K562 (cell line): ENCODE measurements around the gene SEMA4G. TPM values are rescaled to one million over a fixed set of nuclear protein-coding genes. Genes with fewer than 3 reads are reported as not detected.

Source experiments
- BRF2 ChIP-seq: IDR thresholded peaks from 3 replicates; pipeline ENCODE4 v1.6.1; 2011; ENCODE audit warnings: borderline replicate concordance, mild to moderate bottlenecking; ENCODE audit not compliant: insufficient read length, insufficient read depth
- CREM ChIP-seq: IDR thresholded peaks from 2 replicates; pipeline ENCODE4 v1.6.1; 2014; ENCODE audit warnings: antibody characterized with exemption, low read depth
- DIDO1 ChIP-seq: fragments of 450-650 bp; IDR thresholded peaks from 2 replicates; pipeline ENCODE4 v1.6.1; 2016; ENCODE audit warnings: low read depth, missing biosample characterization, missing genetic modification characterization
- FOXJ2 ChIP-seq: fragments of 200-800 bp; sonication (Bioruptor generic); IDR thresholded peaks from 2 replicates; pipeline ENCODE4 v1.6.1; 2016; ENCODE audit warnings: missing genetic modification characterization, missing compliant biosample characterization
- HBP1 ChIP-seq: fragments of 450-650 bp; formaldehyde crosslinking; IDR thresholded peaks from 2 replicates; pipeline ENCODE4 v1.4.0; 2022; ENCODE audit warnings: missing genetic modification characterization
- IRF2 ChIP-seq: sonication (generic); formaldehyde crosslinking; IDR thresholded peaks from 2 replicates; pipeline ENCODE4 v1.8.1; 2022; ENCODE audit warnings: mild to moderate bottlenecking, missing genetic modification reagents
- L3MBTL2 ChIP-seq: fragments of 450-650 bp; IDR thresholded peaks from 2 replicates; pipeline ENCODE4 v1.6.1; 2016; ENCODE audit warnings: mild to moderate bottlenecking, moderate library complexity
- MAZ ChIP-seq, 2 experiments: fragments of 450-650 bp in 1 of 2; sonication (generic) in 1 of 2; formaldehyde crosslinking; IDR thresholded peaks in 1 of 2; conservative IDR thresholded peaks in 1 of 2; 2 replicates each; pipeline versions ENCODE4 v1.4.0 to v1.5.0; 2020; ENCODE audit warnings: mild to moderate bottlenecking in 1 of 2, missing genetic modification reagents in 1 of 2
- NONO ChIP-seq, 2 experiments: fragments of 200-400 bp in 1 of 2; fragments of 450-650 bp in 1 of 2; formaldehyde crosslinking in 1 of 2; IDR thresholded peaks; 2 replicates each; pipeline ENCODE4 v1.6.1; 2017; ENCODE audit warnings: low read depth in 2 of 2, mild to moderate bottlenecking in 2 of 2, moderate library complexity in 2 of 2, low read length in 1 of 2
- TEAD1 ChIP-seq, 2 experiments: fragments of 450-650 bp in 1 of 2; sonication (generic) in 1 of 2; formaldehyde crosslinking; IDR thresholded peaks; 2 replicates each; pipeline versions ENCODE4 v1.4.0 to v1.8.0; 2020 to 2022; ENCODE audit warnings: mild to moderate bottlenecking in 2 of 2, missing genetic modification reagents in 1 of 2
- ZHX1 ChIP-seq: fragments of 150-350 bp; conservative IDR thresholded peaks from 2 replicates; pipeline ENCODE4 v1.6.1; 2014; ENCODE audit warnings: low read length
- ZNF140 ChIP-seq: fragments of 250-450 bp; sonication (Bioruptor Pico); IDR thresholded peaks from 2 replicates; pipeline ENCODE4 v1.8.0; 2021; ENCODE audit warnings: moderate library complexity, mild to moderate bottlenecking, inconsistent platforms
- ZNF217 ChIP-seq: sonication (generic); formaldehyde crosslinking; IDR thresholded peaks from 2 replicates; pipeline ENCODE4 v1.8.0; 2022; ENCODE audit warnings: mild to moderate bottlenecking, missing genetic modification reagents
- ZNF23 ChIP-seq: fragments of 250-450 bp; sonication (Bioruptor Pico); IDR thresholded peaks from 2 replicates; pipeline ENCODE4 v1.4.0; 2020; ENCODE audit warnings: mild to moderate bottlenecking
- ZNF282 ChIP-seq: sonication (generic); formaldehyde crosslinking; IDR thresholded peaks from 2 replicates; pipeline ENCODE4 v1.8.1; 2023; ENCODE audit warnings: missing genetic modification reagents
- ZNF445 ChIP-seq: fragments of 250-450 bp; sonication (Bioruptor Pico); IDR thresholded peaks from 2 replicates; pipeline ENCODE4 v1.4.0; 2020; ENCODE audit warnings: low read depth, mild to moderate bottlenecking, moderate library complexity
- polyA plus RNA-seq, 8 experiments: library from polyadenylated mRNA; depleted of rRNA in 4 of 8; stranded (reverse) in 5 of 8; unstranded in 3 of 8; fragments of >200 nt; fragmentation: Nextera tagmentation in 2 of 8; fragmentation: Illumina TruSeq in 1 of 8; extraction: Ambion mirVana in 2 of 8; extraction: Trizol in 1 of 8; gene quantifications; 2 replicates each; pipeline versions ENCODE4 v1.2.1 to v1.2.3, GENCODE V29; 2011 to 2014; ENCODE audit warnings: inconsistent platforms in 1 of 8, missing spikeins in 1 of 8
- total RNA-seq, 7 experiments: library from RNA; depleted of rRNA in 6 of 7; stranded (reverse); fragments of >200 nt in 6 of 7; fragmentation: Illumina TruSeq in 2 of 7; extraction: Trizol in 2 of 7; gene quantifications; 2 replicates each; pipeline versions ENCODE4 v1.2.1 to v1.2.3, GENCODE V29; 2011 to 2021; ENCODE audit warnings: low replicate concordance in 1 of 7
- TF ChIP-seq, protein P1 (sequence below): sonication (generic); formaldehyde crosslinking; IDR thresholded peaks from 2 replicates; pipeline ENCODE4 v1.9.0; 2022; ENCODE audit warnings: mild to moderate bottlenecking, missing genetic modification reagents

SEMA4G gene
- total and polyA plus RNA-seq, 9 of the 15 experiments (the other 6 are each of a cell fraction or from before 2014, with no cell fraction given) = 0.40 to 7.8 (median 1.8) TPM

- no peak for TF ChIP-seq IRF2 (CRISPR knock-in tag)
- no peak for TF ChIP-seq TEAD1 (CRISPR knock-in tag; IDR thresholded peaks at IDR 0.05)
- TF ChIP-seq ZNF217 = no peak
- no peak for TF ChIP-seq ZNF23 (CRISPR knock-in tag)
- no peak for TF ChIP-seq BRF2
- no peak for TF ChIP-seq HBP1 (CRISPR knock-in tag)
- TF ChIP-seq DIDO1 (tag) = no peak
- TF ChIP-seq MAZ (CRISPR knock-in tag; conservative IDR thresholded peaks at IDR 0.05 in 1 of 2, IDR thresholded peaks at IDR 0.05 in 1 of 2) = 0 out of 4 replicates have a peak, but pooled peaks of 1 of the 2 experiments have one; percentile 27
- no peak for TF ChIP-seq NONO (IDR thresholded peaks at IDR 0.05; ENCODE audit: low read depth in 2 of 2, low read length in 1 of 2)
- no peak for TF ChIP-seq ZNF445 (CRISPR knock-in tag)
- peak; percentile 34; the same call in 1 of the 2 replicates for TF ChIP-seq L3MBTL2
- TF ChIP-seq, protein P1, sequence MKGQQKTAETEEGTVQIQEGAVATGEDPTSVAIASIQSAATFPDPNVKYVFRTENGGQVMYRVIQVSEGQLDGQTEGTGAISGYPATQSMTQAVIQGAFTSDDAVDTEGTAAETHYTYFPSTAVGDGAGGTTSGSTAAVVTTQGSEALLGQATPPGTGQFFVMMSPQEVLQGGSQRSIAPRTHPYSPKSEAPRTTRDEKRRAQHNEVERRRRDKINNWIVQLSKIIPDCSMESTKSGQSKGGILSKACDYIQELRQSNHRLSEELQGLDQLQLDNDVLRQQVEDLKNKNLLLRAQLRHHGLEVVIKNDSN (CRISPR knock-in tag) = 0 out of 2 replicates have a peak, but pooled peaks have one; percentile 26
- TF ChIP-seq FOXJ2 (tag) = no peak
- no peak for TF ChIP-seq ZHX1
- TF ChIP-seq ZNF140 (CRISPR knock-in tag) = no peak
- no peak for TF ChIP-seq CREM
- no peak for TF ChIP-seq ZNF282 (CRISPR knock-in tag)
These were observed 49.5 kb downstream of the SEMA4G start (continued) for GRCh38 chr10:101018600-101019439.
